Epithelial cell of proximal tubule (primary cell): ENCODE results near the gene MBTPS1. TPM values are rescaled to one million over a fixed set of nuclear protein-coding genes. Genes with fewer than 3 reads are reported as not detected.
A peak's percentile ranks its signal among the peaks of the same experiment; 100 is the strongest.

ENCODE experiments used
- DNase-seq: peaks from one replicate; pipeline ENCODE4 v3.0.0-alpha.2; 2011; ENCODE audit warnings: low read depth
- H3K4me3 ChIP-seq: 2 replicates; pipeline ENCODE4 v1.5.1; 2011; ENCODE audit warnings: low read depth, mild to moderate bottlenecking, low read length
- CTCF ChIP-seq: conservative IDR thresholded peaks from 2 replicates; pipeline ENCODE4 v1.5.1; 2012; ENCODE audit warnings: low read depth, mild to moderate bottlenecking, low read length
- total RNA-seq: library from RNA; depleted of rRNA; stranded (reverse); fragments of >200 nt; gene quantifications from 2 replicates; pipeline ENCODE4 v1.2.3, GENCODE V29; 2015

MBTPS1 gene
- total RNA-seq, 1 donor from 2014 or later, result 76.3 TPM

- no peak overlapping the region for H3K4me3 ChIP-seq
- TF ChIP-seq CTCF, result no peak
- DNase-seq, result no peak
Observed at GRCh38 chr16:84085271-84085667, 31.5 kb downstream of the MBTPS1 start.

GRCh38 chr16:84084570-84085270, 32.0 kb downstream of the MBTPS1 start:
- no peak for DNase-seq
- TF ChIP-seq CTCF, result peak; percentile 92
- H3K4me3 ChIP-seq, result no peak overlapping the region

- H3K4me3 ChIP-seq, result no peak overlapping the region
- no peak for TF ChIP-seq CTCF
- DNase-seq, result no peak
Observed at GRCh38 chr16:84082835-84083569, 33.7 kb downstream of the MBTPS1 start.

GRCh38 chr16:84082110-84082509, 34.6 kb downstream of the MBTPS1 start:
- no peak for DNase-seq
- TF ChIP-seq CTCF, result no peak
- H3K4me3 ChIP-seq, result no peak overlapping the region

GRCh38 chr16:84081446-84081989, 35.2 kb downstream of the MBTPS1 start:
- no peak for DNase-seq
- no peak overlapping the region for H3K4me3 ChIP-seq
- TF ChIP-seq CTCF, result no peak

- DNase-seq, result no peak
- no peak overlapping the region for H3K4me3 ChIP-seq
- no peak for TF ChIP-seq CTCF
Observed at GRCh38 chr16:84080813-84081212, 35.9 kb downstream of the MBTPS1 start.
